ENCODE results near the gene PLEKHH2.

GRCh38 chr2:43692428-43692994 is 55.5 kb downstream of the PLEKHH2 start:
- TF ChIP-seq EZH2 (IDR thresholded peaks at IDR 0.05; ENCODE audit: borderline replicate concordance, low read depth, low read length, severe bottlenecking) (no peak), CTCF (IDR thresholded peaks at IDR 0.05; ENCODE audit: borderline replicate concordance, extremely low read depth, low read length, poor library complexity, severe bottlenecking) (no peak)

Data from DND-41 (cell line).